Suprapubic skin (tissue), 3 donors: ENCODE data around the gene PEPD.

Experiments used
- CTCF ChIP-seq, 2 donors: fragments of 200-600 bp in 1 of 2; fragments of 450-650 bp in 1 of 2; sonication (generic) in 1 of 2; IDR thresholded peaks; one replicate each; pipeline ENCODE4 v1.5.1; 2016 to 2019; ENCODE audit warnings: antibody characterized with exemption in 2 of 2, mild to moderate bottlenecking in 1 of 2, moderate library complexity in 1 of 2
- POLR2A ChIP-seq, 2 donors: fragments of 450-650 bp; IDR thresholded peaks; one replicate each; pipeline ENCODE4 v1.6.1; 2017; ENCODE audit warnings: antibody characterized with exemption in 2 of 2, mild to moderate bottlenecking in 2 of 2, moderate library complexity in 2 of 2

GRCh38 chr19:33453265-33453664 lies 68.3 kb downstream of the PEPD start:
- TF ChIP-seq CTCF (IDR thresholded peaks at IDR 0.05) (no peak), POLR2A (IDR thresholded peaks at IDR 0.05) (no peak)
